GM18951 (cell line): ENCODE results near the gene MBTPS2.
"Not testable (repeated sequence)": the region's sequence is repeated elsewhere in the genome, so short reads cannot be mapped to it uniquely, and the experiment has no call there.

Source experiments
- POLR2A ChIP-seq: IDR thresholded peaks from 4 replicates; pipeline ENCODE4 v1.6.1; 2011; ENCODE audit warnings: mild to moderate bottlenecking; ENCODE audit not compliant: insufficient read length, insufficient read depth; ENCODE audit errors: extremely low read depth
- in situ Hi-C: fragments of 300-500 bp; cut with MboI; formaldehyde crosslinking; loops from one replicate; pipeline ENCODE4 v1.12.0; 2022; ENCODE audit warnings: low sequenced_read_pairs, mixed read lengths, inconsistent platforms; ENCODE audit not compliant: unreplicated experiment

Gene MBTPS2

GRCh38 chrX:21838937-21839333, 482 bp upstream of the MBTPS2 start:
- in situ Hi-C loops, result no loop called here
- TF ChIP-seq POLR2A, result no peak

- in situ Hi-C loops, result no loop called here
- no peak for TF ChIP-seq POLR2A
These were observed 752 bp downstream of the MBTPS2 start for GRCh38 chrX:21840193-21840545.

GRCh38 chrX:21843179-21843578, 3.8 kb downstream of the MBTPS2 start:
- no peak for TF ChIP-seq POLR2A
- in situ Hi-C loops, result no loop called here

- in situ Hi-C loops, result no loop called here
These were observed 5.7 kb downstream of the MBTPS2 start for GRCh38 chrX:21845096-21845495.

GRCh38 chrX:21847342-21847741, 7.9 kb downstream of the MBTPS2 start:
- no peak for TF ChIP-seq POLR2A
- in situ Hi-C loops, result no loop called here

More at GRCh38 chrX:21845096-21845495, 5.7 kb downstream of the MBTPS2 start:
- TF ChIP-seq POLR2A, result no peak

- in situ Hi-C loops, result no loop called here
- TF ChIP-seq POLR2A, result no peak
These were observed 14.2 kb downstream of the MBTPS2 start for GRCh38 chrX:21853578-21853977.

GRCh38 chrX:21855937-21856415, 16.6 kb downstream of the MBTPS2 start, which contains the start of gene YY2:
Gene YY2 (plus strand): TSS chrX:21855987. CDS start chrX:21856485, 498 bp downstream.
- in situ Hi-C loops, result no loop called here
- no peak for TF ChIP-seq POLR2A

GRCh38 chrX:21856504-21856903, 17.1 kb downstream of the MBTPS2 start:
- in situ Hi-C loops, result no loop called here
- TF ChIP-seq POLR2A, result no peak

GRCh38 chrX:21863241-21863640, 23.8 kb downstream of the MBTPS2 start:
- in situ Hi-C loops, result no loop called here
- TF ChIP-seq POLR2A, result no peak

- in situ Hi-C loops, result no loop called here
- TF ChIP-seq POLR2A, result no peak
These were observed 26.0 kb downstream of the MBTPS2 start for GRCh38 chrX:21865436-21865835.

GRCh38 chrX:21870494-21870893, 31.1 kb downstream of the MBTPS2 start:
- in situ Hi-C loops, result no loop called here
- TF ChIP-seq POLR2A, result no peak

GRCh38 chrX:21873063-21873775, 33.8 kb downstream of the MBTPS2 start:
- TF ChIP-seq POLR2A, result no peak
- in situ Hi-C loops, result no loop called here

- in situ Hi-C loops, result not testable (repeated sequence)
These were observed 34.8 kb downstream of the MBTPS2 start for GRCh38 chrX:21874182-21874581.

- no peak for TF ChIP-seq POLR2A
- in situ Hi-C loops, result no loop called here
These were observed 35.6 kb downstream of the MBTPS2 start for GRCh38 chrX:21875013-21875412.
